ENCODE measurements around the gene ETAA1.

The ETAA1 gene

GRCh38 chr2:67397143-67397986, at the start of gene ETAA1:
TSS of gene ETAA1 (plus strand) at chr2:67397333. CDS start at chr2:67397449, 116 bp downstream.
- DNase-seq, result peak; percentile 16 to 95 (median 85)

GRCh38 chr2:67366832-67367412, 30.2 kb upstream of the ETAA1 start:
- DNase-seq, result no peak

- no peak for DNase-seq
Measured at GRCh38 chr2:67374481-67374880, 22.7 kb upstream of the ETAA1 start.

GRCh38 chr2:67374949-67375348, 22.2 kb upstream of the ETAA1 start:
- no peak for DNase-seq

- no peak for DNase-seq
Measured at GRCh38 chr2:67378555-67378954, 18.6 kb upstream of the ETAA1 start.

- DNase-seq, result no peak
Measured at GRCh38 chr2:67379048-67379447, 18.1 kb upstream of the ETAA1 start.

- DNase-seq, result no peak
Measured at GRCh38 chr2:67384123-67384822, 12.9 kb upstream of the ETAA1 start.

- no peak for DNase-seq
Measured at GRCh38 chr2:67388680-67389079, 8.5 kb upstream of the ETAA1 start.

- DNase-seq, result no peak
Measured at GRCh38 chr2:67389286-67389685, 7.8 kb upstream of the ETAA1 start.

GRCh38 chr2:67389788-67390187, 7.3 kb upstream of the ETAA1 start:
- DNase-seq, result no peak

GRCh38 chr2:67393237-67393636, 3.9 kb upstream of the ETAA1 start:
- DNase-seq, result no peak

- no peak for DNase-seq
Measured at GRCh38 chr2:67394734-67395133, 2.4 kb upstream of the ETAA1 start.

- no peak for DNase-seq
Measured at GRCh38 chr2:67399144-67399543, 2.0 kb downstream of the ETAA1 start.

- DNase-seq, result no peak
Measured at GRCh38 chr2:67399831-67400489, 2.8 kb downstream of the ETAA1 start.

- no peak for DNase-seq
Measured at GRCh38 chr2:67400560-67401485, 3.7 kb downstream of the ETAA1 start.

- DNase-seq, result no peak
Measured at GRCh38 chr2:67408346-67408745, 11.2 kb downstream of the ETAA1 start.

- DNase-seq, result no peak
Measured at GRCh38 chr2:67412424-67412823, 15.3 kb downstream of the ETAA1 start.

GRCh38 chr2:67414867-67415266, 17.7 kb downstream of the ETAA1 start:
- DNase-seq, result no peak

GRCh38 chr2:67416136-67416535, 19.0 kb downstream of the ETAA1 start:
- DNase-seq, result no peak

GRCh38 chr2:67423489-67423888, 26.4 kb downstream of the ETAA1 start:
- no peak for DNase-seq

GRCh38 chr2:67436221-67436620, 39.1 kb downstream of the ETAA1 start:
- DNase-seq, result no peak
